ENCODE data around the gene APOBEC4.
"Not testable (repeated sequence)": the region's sequence is repeated elsewhere in the genome, so short reads cannot be mapped to it uniquely, and the experiment has no call there.

APOBEC4 gene

GRCh38 chr1:183633676-183634343 lies 19.3 kb downstream of the APOBEC4 start:
- peak; percentile 73 for DNase-seq

DNA sequence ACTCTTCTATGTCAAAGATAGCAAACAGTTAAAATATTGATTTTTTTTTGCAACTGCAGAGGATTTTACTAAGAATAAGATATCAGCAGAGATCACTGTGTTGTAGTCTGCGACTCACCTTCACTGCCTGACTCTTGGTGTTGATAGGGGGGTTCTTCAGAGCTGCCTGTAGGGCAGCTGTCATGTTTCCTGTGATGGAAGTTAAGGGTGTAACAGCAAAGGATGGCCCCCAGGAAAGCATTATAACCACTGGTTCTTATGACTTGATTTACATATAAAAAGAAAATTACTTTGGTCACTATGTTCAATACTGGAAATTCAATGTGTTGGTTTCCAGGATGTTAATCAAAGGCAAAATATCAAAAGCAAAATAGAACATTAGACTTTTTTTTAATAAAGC lies 20.2 kb downstream of the APOBEC4 start:
- peak; percentile 44 for DNase-seq

DNA sequence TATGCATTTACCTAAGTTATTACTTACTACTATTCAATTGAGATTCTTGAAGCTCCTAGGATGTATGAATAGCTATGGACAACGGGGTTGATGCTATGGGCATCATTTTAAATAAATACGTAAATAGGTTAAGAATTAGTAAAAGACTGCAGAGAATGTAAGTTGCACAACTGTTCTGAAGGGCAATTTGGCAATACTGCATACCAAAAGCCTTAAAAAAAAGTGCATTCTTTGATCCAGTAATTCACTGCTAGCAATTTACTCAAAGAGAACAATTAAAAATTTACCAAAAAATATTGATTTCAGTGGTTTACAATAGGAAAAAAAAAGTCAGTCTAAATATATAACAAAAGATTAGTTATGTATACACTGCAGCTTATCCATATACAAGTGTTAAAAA lies 21.0 kb downstream of the APOBEC4 start:
- DNase-seq = no peak

DNA sequence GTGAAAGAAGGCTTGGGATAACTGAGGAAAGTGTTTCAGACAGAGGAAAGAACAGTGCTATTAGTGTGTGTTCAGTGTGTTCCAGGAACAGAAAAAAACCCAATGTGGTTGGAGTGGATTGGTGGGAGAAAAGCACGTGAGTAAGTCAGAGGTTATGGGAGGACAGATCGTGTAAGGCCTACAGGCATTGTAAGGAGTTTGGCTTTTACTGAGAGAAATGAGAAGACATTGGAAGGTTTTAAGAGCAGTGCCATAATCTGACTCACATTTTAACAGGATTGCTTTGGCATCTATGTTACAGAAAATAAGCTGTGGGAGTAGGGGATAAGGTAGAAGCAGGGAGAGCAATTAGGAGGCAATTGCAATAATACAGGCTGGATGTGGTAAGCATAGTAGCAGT lies 22.4 kb downstream of the APOBEC4 start:
- peak; percentile 88 for DNase-seq

- DNase-seq = no peak
Observed at GRCh38 chr1:183628537-183628936, 24.6 kb downstream of the APOBEC4 start.

- not testable (repeated sequence) for DNase-seq
Observed at GRCh38 chr1:183626236-183626635, 26.9 kb downstream of the APOBEC4 start.

DNA sequence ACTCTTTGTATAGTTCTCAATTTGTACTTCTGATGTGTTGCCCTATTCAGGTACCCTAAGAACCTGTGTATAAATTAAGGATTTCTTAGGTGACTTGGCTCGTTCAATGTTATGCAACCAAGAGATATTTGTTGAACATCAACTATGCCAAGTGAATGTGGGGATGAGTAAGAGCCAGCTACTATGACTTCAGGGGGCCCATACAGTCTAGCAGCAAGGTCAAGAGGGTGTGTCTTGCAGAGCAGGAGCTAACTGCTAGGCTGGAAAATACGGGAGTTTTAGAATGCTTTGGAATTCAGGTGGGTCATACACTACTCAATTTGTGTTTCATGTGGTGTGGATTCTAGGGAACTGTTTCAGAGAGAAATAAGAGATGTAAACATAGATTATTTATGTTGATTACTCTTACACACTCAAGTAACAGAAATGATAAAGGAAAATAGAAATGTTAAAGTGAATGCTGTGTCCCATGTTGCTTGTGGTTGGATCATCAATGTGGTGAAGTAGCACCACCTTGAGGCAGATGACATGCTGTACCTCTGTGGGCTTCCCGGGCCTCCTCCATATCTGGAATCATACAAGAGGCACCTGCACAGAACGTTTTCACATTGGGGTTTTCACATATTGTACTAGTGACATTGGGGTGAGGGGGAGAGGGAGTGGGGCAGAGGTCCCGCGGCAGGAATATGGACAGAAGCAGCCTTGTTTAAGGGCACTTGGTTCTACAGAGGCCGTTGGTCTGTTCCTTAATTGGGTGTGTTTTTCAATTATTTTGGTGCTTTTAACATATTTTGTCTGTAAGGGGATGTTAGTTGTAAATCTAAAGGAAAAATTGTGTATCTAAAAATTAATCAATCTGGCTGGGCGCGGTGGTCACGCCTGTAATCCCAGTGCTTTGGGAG lies 30.0 kb downstream of the APOBEC4 start:
- peak; percentile 83 for DNase-seq

DNA sequence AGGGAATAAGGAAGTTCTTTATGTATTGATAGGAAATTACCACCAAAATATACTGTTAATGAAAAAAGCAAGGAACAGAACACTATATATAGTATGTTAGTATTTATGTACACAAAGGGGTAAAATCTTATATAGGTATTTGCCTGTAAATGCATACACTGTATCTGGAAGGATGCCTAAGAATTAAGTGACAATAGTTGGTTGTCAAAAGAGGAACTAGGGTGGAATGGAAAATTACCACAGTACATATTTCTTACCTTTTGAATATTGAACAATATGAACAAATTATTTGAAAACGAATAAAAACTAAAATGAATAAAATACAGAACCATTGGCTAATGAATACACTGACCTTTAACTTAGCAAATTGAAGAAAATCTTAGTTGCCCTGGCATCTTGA lies 31.1 kb downstream of the APOBEC4 start:
- no peak for DNase-seq

- no peak for DNase-seq
Observed at GRCh38 chr1:183620311-183620710, 32.8 kb downstream of the APOBEC4 start.

- no peak for DNase-seq
Observed at GRCh38 chr1:183619781-183620180, 33.3 kb downstream of the APOBEC4 start.

DNA sequence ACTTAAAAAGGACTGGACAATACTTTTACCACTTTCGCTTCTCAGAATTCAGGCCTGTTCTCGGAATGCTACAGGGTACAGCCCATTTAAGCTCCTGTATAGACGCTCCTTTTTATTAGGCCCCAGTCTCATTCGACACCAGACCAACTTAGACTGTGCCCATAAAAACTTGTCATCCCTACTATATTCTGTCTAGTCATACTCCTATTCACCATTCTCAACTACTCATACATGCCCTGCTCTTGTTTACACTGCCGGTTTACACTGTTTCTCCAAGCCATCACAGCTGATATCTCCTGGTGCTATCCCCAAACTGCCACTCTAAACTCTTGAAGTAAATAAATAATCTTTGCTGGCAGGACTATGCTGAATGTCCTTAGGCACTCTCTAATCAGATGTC lies 34.9 kb downstream of the APOBEC4 start:
- not testable (repeated sequence) for DNase-seq

DNA sequence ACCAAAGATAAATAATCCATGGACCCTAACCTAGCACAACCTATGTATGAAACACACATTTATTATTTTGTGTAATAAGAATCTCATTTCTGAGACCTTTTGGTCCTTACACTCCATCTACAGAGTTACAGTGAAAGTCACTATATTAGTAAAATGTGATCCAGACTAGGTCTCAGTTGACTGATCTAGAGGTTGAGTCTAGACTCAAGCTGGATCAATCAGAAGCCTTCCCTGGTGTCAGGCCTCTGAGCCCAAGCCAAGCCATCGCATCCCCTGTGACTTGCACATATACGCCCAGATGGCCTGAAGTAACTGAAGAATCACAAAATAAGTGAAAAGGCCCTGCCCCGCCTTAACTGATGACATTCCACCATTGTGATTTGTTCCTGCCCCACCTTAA lies 40.1 kb downstream of the APOBEC4 start:
- not testable (repeated sequence) for DNase-seq

DNA sequence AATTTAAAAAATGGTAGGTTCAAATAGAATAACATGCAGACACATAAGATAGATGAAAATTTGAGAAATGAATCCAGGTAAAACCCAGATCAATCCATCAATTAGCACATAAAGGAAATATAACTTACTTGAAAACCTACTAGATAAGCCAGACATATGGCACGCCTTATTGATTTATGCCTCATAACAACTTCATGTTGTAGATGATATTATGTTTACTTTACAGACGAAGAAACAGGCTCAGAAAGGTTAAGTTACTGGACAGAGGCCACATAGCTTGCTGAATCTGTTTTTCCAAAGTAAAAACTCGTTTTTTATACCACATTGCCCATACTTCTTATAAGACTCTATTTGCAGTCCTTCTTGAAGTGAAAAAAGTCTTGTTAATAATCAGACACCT lies 40.7 kb downstream of the APOBEC4 start:
- DNase-seq = no peak

DNA sequence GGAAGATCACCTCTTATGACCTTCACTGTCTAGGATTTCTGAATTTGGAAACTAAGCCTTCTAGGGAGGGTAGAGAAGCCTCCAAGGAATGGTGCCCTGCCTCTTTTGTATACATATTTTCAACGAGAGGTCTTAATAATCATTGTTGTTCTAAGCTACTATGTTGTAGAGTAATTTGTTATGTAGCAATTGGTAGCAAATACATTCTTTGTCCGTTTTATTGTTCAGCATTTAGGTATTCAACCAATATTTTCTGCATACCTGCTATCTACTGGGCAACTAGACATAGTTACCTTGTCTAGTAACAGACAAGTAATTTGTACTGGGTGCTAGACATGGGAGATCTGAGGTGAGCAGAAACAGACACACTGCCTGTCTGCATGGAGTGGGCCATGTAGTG lies 42.1 kb downstream of the APOBEC4 start:
- DNase-seq = no peak

DNA sequence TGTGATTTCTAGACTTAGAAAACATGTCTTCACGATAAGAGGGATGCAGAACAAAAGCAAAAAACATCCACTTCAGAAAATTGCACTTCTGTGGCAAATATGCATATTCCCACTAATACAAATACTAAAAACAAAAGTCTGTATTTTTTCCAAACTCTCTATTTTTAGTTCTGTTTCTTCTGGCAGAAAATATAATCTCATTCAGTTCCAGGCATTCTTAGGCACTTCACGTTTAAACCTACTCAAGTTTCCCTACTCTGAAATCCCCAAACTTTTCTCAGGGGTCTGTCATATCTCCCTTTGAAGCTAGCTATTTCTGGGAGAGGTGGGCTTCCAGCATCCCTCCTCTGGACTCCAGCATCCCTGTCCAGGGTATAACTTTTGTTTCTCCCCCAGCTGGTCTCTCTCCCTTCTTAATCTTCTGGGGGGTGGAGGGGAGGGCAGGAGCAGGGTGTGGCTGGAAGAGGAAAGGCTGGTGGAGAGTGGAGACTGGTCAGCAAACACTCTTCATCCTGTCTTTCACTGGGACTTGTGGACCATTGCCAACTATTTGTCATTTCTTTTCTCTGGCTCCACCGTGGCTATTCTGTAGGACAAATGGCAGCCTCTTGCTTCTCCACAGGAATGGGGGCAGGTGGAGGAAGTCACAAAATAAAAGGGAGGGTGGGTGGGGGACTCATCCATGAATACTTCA lies 43.2 kb downstream of the APOBEC4 start:
- DNase-seq = no peak

- DNase-seq = peak; percentile 53
Observed at GRCh38 chr1:183609313-183609712, 43.8 kb downstream of the APOBEC4 start.

GRCh38 chr1:183607322-183607980 lies 45.7 kb downstream of the APOBEC4 start:
- DNase-seq = no peak

GRCh38 chr1:183605904-183606303 lies 47.2 kb downstream of the APOBEC4 start:
- DNase-seq = no peak

DNA sequence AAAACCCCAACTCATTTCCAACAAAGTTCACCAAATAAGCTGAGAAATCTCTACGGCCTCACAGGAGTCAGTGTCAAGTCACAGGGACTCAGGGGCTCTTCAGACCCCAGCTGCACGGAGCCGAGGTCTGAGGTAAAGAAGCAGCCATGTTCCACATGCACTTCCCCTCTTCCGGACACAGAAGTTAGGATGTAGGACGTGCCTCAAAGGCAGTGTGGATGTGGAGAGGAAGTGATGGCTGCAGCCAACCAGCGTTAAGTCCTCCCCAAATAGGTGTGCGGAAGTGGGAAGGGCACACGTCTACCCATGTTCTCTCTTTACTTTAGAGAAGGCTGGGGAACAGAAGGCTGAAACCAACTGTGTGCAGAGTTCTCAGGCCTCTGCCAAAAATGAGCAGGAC lies 48.3 kb downstream of the APOBEC4 start:
- no peak for DNase-seq

GRCh38 chr1:183604038-183604808 lies 48.9 kb downstream of the APOBEC4 start:
- DNase-seq = no peak

DNA sequence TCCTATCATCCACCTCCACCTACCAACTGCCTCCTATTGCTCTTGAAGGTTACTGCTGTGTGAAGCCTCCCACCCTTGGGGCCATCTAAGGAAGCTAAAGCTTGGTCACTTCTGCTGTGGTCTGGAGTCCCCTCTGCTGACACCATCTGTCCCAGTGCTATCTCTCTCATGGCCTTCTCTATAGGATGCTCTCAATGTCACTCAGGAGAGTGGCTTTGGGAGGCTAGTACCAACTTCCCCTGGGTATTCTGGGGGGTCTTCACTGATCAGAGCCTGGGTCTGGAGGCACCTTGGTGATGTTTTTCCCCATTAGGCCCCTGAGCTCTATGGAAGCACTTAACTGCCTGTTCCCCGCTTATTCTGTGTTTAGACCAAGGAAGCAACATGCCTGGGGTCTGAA lies 50.6 kb downstream of the APOBEC4 start:
- DNase-seq = no peak

DNA sequence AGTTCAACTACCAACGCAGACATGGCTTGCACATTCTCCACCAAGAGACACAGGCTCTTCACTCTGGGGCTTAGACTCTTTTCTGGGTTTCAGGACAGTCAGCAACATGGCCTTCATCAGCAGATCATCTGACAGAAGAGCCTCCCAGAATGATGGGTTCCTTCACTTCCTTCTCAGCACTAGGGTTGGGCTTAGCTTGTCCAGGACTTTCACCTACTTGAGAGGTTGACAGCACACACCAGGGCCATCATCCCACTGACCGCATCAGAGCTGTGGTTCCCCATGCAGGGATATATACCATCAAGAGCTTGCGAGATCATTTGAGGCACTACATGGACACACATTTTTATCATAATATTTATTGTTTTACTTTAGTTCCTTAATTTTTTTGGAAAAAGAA lies 52.5 kb downstream of the APOBEC4 start:
- DNase-seq = no peak
